ENCODE data around the gene FBXO21.
"Not testable (repeated sequence)": the region's sequence is repeated elsewhere in the genome, so short reads cannot be mapped to it uniquely, and the experiment has no call there.

DNA sequence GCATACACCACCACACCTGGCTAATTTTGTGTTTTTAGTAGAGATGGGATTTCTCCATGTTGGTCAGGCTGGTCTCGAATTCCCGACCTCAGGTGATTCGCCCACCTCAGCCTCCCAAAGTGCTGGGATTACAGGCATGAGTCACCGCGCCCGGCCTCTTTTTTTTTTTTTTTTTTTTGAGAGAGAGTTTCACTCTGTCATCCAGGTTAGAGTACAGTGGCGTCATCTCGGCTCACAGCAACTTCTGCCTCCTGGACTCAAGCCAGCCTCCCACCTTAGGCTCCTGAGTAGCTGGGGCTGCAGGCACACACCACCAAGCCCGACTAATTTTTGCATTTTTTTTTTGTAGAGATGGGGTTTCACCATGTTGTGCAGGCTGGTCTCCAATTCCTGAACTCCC is 4.8 kb upstream of the FBXO21 start:
- TF ChIP-seq, protein P1, sequence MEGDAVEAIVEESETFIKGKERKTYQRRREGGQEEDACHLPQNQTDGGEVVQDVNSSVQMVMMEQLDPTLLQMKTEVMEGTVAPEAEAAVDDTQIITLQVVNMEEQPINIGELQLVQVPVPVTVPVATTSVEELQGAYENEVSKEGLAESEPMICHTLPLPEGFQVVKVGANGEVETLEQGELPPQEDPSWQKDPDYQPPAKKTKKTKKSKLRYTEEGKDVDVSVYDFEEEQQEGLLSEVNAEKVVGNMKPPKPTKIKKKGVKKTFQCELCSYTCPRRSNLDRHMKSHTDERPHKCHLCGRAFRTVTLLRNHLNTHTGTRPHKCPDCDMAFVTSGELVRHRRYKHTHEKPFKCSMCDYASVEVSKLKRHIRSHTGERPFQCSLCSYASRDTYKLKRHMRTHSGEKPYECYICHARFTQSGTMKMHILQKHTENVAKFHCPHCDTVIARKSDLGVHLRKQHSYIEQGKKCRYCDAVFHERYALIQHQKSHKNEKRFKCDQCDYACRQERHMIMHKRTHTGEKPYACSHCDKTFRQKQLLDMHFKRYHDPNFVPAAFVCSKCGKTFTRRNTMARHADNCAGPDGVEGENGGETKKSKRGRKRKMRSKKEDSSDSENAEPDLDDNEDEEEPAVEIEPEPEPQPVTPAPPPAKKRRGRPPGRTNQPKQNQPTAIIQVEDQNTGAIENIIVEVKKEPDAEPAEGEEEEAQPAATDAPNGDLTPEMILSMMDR (IDR thresholded peaks at IDR 0.05), result not testable (repeated sequence)
- TF ChIP-seq POLR2AphosphoS5, POLR2A (IDR thresholded peaks at IDR 0.05): not testable (repeated sequence)

Data from upper lobe of left lung (tissue), 4 donors.